Measurements from ENCODE around the gene GDPGP1. TPM values are rescaled to one million over a fixed set of nuclear protein-coding genes. Genes with fewer than 3 reads are reported as not detected.
A peak's percentile ranks its signal among the peaks of the same experiment; 100 is the strongest.

The GDPGP1 gene
- total RNA-seq, 1 experiment from 2014 or later: 15.4 TPM

GRCh38 chr15:90217671-90218394 lies 16.2 kb upstream of the GDPGP1 start:
- peaks cover 57% of the 10 kb centered on the region for H3K79me2 ChIP-seq (ENCODE audit: insufficient read depth, low read length)
- ChIA-PET POLR2A (no interaction called here), RAD21 (ENCODE audit: low non-redundant PET in 1 of 2, low total read pairs in 2 of 2, uncharacterized antibody in 2 of 2, unreplicated experiment in 2 of 2) (no interaction called here), CTCF (interaction anchor here (1.0 kb wide), 1 partner anchor 16 kb away, joined by 3 read pairs; the partner anchor contains the start of gene GDPGP1)
- DNase-seq (ENCODE audit: low read depth, low spot score) (no peak), ATAC-seq (no peak)
- H4K20me1 ChIP-seq (ENCODE audit: insufficient read depth): no peaks in the 10 kb centered on the region
- no peaks in the 10 kb centered on the region for H3K27me3 ChIP-seq (ENCODE audit: insufficient read depth, low read length)
- intact Hi-C loops (cut with micrococcal nuclease): loop anchor here (10.0 kb wide), 1 partner anchor 473 kb away; no protein-coding TSS in a partner anchor
- BruUV-seq (replicated peaks): no TSS peak
- no peak overlapping the region for H3K9ac ChIP-seq (ENCODE audit: low read length)
- peaks cover 8 to 11% of the 10 kb centered on the region in 2 experiments; a peak in 2 of 4 replicates for H3K36me3 ChIP-seq (ENCODE audit: control insufficient read depth in 1 of 2, insufficient read depth in 2 of 2, low read length in 2 of 2)
- no peak overlapping the region for H3K4me3 ChIP-seq (replicated peaks in 1 of 2; ENCODE audit: low read depth in 1 of 2, low read length in 2 of 2)
- no peaks in the 10 kb centered on the region for H3K9me2 ChIP-seq (ENCODE audit: insufficient read depth)
- no peak overlapping the region for H2AFZ ChIP-seq (ENCODE audit: low read depth, low read length, poor library complexity, severe bottlenecking)
- no peaks in the 10 kb centered on the region for H3K9me3 ChIP-seq (ENCODE audit: control insufficient read depth in 1 of 2, insufficient read depth in 1 of 2, low read depth in 1 of 2, low read length in 2 of 2)
- TF ChIP-seq CTCF (IDR thresholded peaks at IDR 0.05 in 2 of 3, conservative IDR thresholded peaks at IDR 0.05 in 1 of 3; ENCODE audit: borderline replicate concordance in 1 of 3, insufficient read depth in 1 of 3, low read depth in 2 of 3, low read length in 2 of 3): no peak
- no peak for TF ChIP-seq EGR1 (IDR thresholded peaks at IDR 0.05; ENCODE audit: low read depth)
- no peak for TF ChIP-seq CEBPB (IDR thresholded peaks at IDR 0.05; ENCODE audit: low read depth)
- no peak overlapping the region for H3K4me2 ChIP-seq (ENCODE audit: low read length)
- no peak overlapping the region for H3K27ac ChIP-seq (ENCODE audit: low read depth, low read length)
- H3K4me1 ChIP-seq (ENCODE audit: control insufficient read depth in 1 of 2, insufficient read depth in 2 of 2, low read length in 2 of 2): peaks cover 23 to 42% of the 10 kb centered on the region in 2 experiments

GRCh38 chr15:90219421-90220141 lies 14.4 kb upstream of the GDPGP1 start:
- RAD21 ChIA-PET (ENCODE audit: low non-redundant PET in 1 of 2, low total read pairs in 2 of 2, uncharacterized antibody in 2 of 2, unreplicated experiment in 2 of 2): no interaction called here
- POLR2A ChIA-PET: no interaction called here
- ATAC-seq (peak; percentile 80), DNase-seq (ENCODE audit: low read depth, low spot score) (no peak)
- H3K4me1 ChIP-seq (ENCODE audit: control insufficient read depth in 1 of 2, insufficient read depth in 2 of 2, low read length in 2 of 2): peaks cover 8 to 25% of the 10 kb centered on the region in 2 experiments
- H3K9me3 ChIP-seq (ENCODE audit: control insufficient read depth in 1 of 2, insufficient read depth in 1 of 2, low read depth in 1 of 2, low read length in 2 of 2): no peaks in the 10 kb centered on the region
- no peak overlapping the region for H3K9ac ChIP-seq (ENCODE audit: low read length)
- H3K9me2 ChIP-seq (ENCODE audit: insufficient read depth): no peaks in the 10 kb centered on the region
- peaks cover 20 to 27% of the 10 kb centered on the region in 2 experiments; a peak in 3 of 4 replicates for H3K36me3 ChIP-seq (ENCODE audit: control insufficient read depth in 1 of 2, insufficient read depth in 2 of 2, low read length in 2 of 2)
- peaks cover 41% of the 10 kb centered on the region for H3K79me2 ChIP-seq (ENCODE audit: insufficient read depth, low read length)
- TF ChIP-seq POLR2AphosphoS5 (IDR thresholded peaks at IDR 0.05; ENCODE audit: low read depth, low read length) (peak; percentile 26; the same call in 1 of the 2 replicates), EGR1 (IDR thresholded peaks at IDR 0.05; ENCODE audit: low read depth) (no peak), CBX3 (IDR thresholded peaks at IDR 0.05; ENCODE audit: low read depth) (no peak), ZFX (IDR thresholded peaks at IDR 0.05) (no peak), ZNF274 (IDR thresholded peaks at IDR 0.05; ENCODE audit: low read depth, low read length) (no peak), EZH2phosphoT487 (IDR thresholded peaks at IDR 0.05; ENCODE audit: borderline replicate concordance) (no peak), SIN3A (IDR thresholded peaks at IDR 0.05; ENCODE audit: low read depth) (no peak), CEBPB (IDR thresholded peaks at IDR 0.05; ENCODE audit: low read depth) (no peak), CTCF (IDR thresholded peaks at IDR 0.05 in 2 of 3, conservative IDR thresholded peaks at IDR 0.05 in 1 of 3; ENCODE audit: borderline replicate concordance in 1 of 3, insufficient read depth in 1 of 3, low read depth in 2 of 3, low read length in 2 of 3) (peak in 2 of 3 experiments; percentile 76; a peak in 4 of 6 replicates), YY1 (IDR thresholded peaks at IDR 0.05; ENCODE audit: extremely low read depth, insufficient replicate concordance, low read depth, low read length) (no peak), SRF (IDR thresholded peaks at IDR 0.05; ENCODE audit: low read depth) (no peak)
- TF ChIP-seq, protein P1, sequence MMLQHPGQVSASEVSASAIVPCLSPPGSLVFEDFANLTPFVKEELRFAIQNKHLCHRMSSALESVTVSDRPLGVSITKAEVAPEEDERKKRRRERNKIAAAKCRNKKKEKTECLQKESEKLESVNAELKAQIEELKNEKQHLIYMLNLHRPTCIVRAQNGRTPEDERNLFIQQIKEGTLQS (IDR thresholded peaks at IDR 0.05): no peak
- no peak overlapping the region for H3K4me2 ChIP-seq (ENCODE audit: low read length)
- H4K20me1 ChIP-seq (ENCODE audit: insufficient read depth): no peaks in the 10 kb centered on the region
- intact Hi-C loops (cut with micrococcal nuclease): loop anchor here (10.0 kb wide), 1 partner anchor 475 kb away; no protein-coding TSS in a partner anchor
- no peak overlapping the region for H2AFZ ChIP-seq (ENCODE audit: low read depth, low read length, poor library complexity, severe bottlenecking)
- H3K27ac ChIP-seq (ENCODE audit: low read depth, low read length): no peak overlapping the region
- H3K4me3 ChIP-seq (replicated peaks in 1 of 2; ENCODE audit: low read depth in 1 of 2, low read length in 2 of 2): no peak overlapping the region
- H3K27me3 ChIP-seq (ENCODE audit: insufficient read depth, low read length): no peaks in the 10 kb centered on the region
- BruUV-seq (replicated peaks): no TSS peak
- CTCF ChIA-PET: no interaction called here

All from HCT116 (cell line).